GM23338 (cell line): ENCODE results near the gene RASGRP3. TPM values are rescaled to one million over a fixed set of nuclear protein-coding genes. Genes with fewer than 3 reads are reported as not detected.

ENCODE experiments used
- ATAC-seq: fragments of 200-7000 bp; cut with Tn5 transposase; 3 replicates; pipeline ENCODE4 v1.9.1; 2020
- DNase-seq: peaks from one replicate; pipeline ENCODE4 v3.0.0-alpha.2; 2015; ENCODE audit warnings: low spot score
- H2AFZ ChIP-seq: fragments of 200-600 bp; sonication (generic); 2 replicates; pipeline ENCODE4 v1.8.0; 2016; ENCODE audit warnings: antibody characterized with exemption, mild to moderate bottlenecking, moderate library complexity
- H3F3A ChIP-seq: fragments of 200-600 bp; sonication (generic); replicated peaks from 2 replicates; pipeline ENCODE4 v1.8.0; 2017; ENCODE audit warnings: antibody characterized with exemption, mixed run types, low read depth
- H3K27ac ChIP-seq: fragments of 200-600 bp; sonication (generic); 2 replicates; pipeline ENCODE4 v1.6.1; 2016; ENCODE audit warnings: low read depth
- H3K27me3 ChIP-seq: fragments of 200-600 bp; sonication (generic); 2 replicates; pipeline ENCODE4 v1.8.0; 2016; ENCODE audit warnings: mild to moderate bottlenecking, mixed run types, moderate library complexity; ENCODE audit not compliant: insufficient read depth
- H3K36me3 ChIP-seq: fragments of 200-600 bp; sonication (generic); 2 replicates; pipeline ENCODE4 v1.8.0; 2016; ENCODE audit warnings: mild to moderate bottlenecking; ENCODE audit not compliant: insufficient read depth
- H3K4me1 ChIP-seq: fragments of 200-600 bp; sonication (generic); 2 replicates; pipeline ENCODE4 v1.8.0; 2016; ENCODE audit warnings: mild to moderate bottlenecking, moderate library complexity; ENCODE audit not compliant: insufficient read depth
- H3K4me2 ChIP-seq: fragments of 200-600 bp; sonication (generic); 2 replicates; pipeline ENCODE4 v1.7.1; 2017; ENCODE audit warnings: mixed run types
- H3K4me3 ChIP-seq: fragments of 200-600 bp; sonication (generic); 2 replicates; pipeline ENCODE4 v1.6.1; 2016; ENCODE audit warnings: mixed run types
- H3K79me2 ChIP-seq: fragments of 200-600 bp; sonication (generic); replicated peaks from 2 replicates; pipeline ENCODE4 v1.8.0; 2017; ENCODE audit warnings: mild to moderate bottlenecking; ENCODE audit not compliant: insufficient read depth
- H3K9me2 ChIP-seq: fragments of 200-600 bp; sonication (generic); 2 replicates; pipeline ENCODE4 v1.8.0; 2017; ENCODE audit not compliant: insufficient read depth
- H4K20me1 ChIP-seq: fragments of 200-600 bp; sonication (generic); replicated peaks from 2 replicates; pipeline ENCODE4 v1.8.0; 2017; ENCODE audit warnings: mild to moderate bottlenecking; ENCODE audit not compliant: insufficient read depth
- H3K27ac Mint-ChIP-seq: 2 replicates; pipeline ENCODE4 v1.8.0; 2020; ENCODE audit warnings: inconsistent platforms, mild to moderate bottlenecking, moderate library complexity, mixed read lengths
- H3K27me3 Mint-ChIP-seq: 3 replicates; pipeline ENCODE4 v1.8.0; 2022; ENCODE audit warnings: low read depth, mild to moderate bottlenecking, moderate library complexity, mixed read lengths, inconsistent platforms; ENCODE audit not compliant: insufficient read depth, poor library complexity
- H3K36me3 Mint-ChIP-seq: 3 replicates; pipeline ENCODE4 v1.8.0; 2021; ENCODE audit warnings: low read depth, mild to moderate bottlenecking, inconsistent platforms, moderate library complexity, mixed read lengths
- H3K4me1 Mint-ChIP-seq: 3 replicates; pipeline ENCODE4 v1.8.0; 2020; ENCODE audit warnings: mild to moderate bottlenecking, inconsistent platforms, mixed read lengths
- H3K4me3 Mint-ChIP-seq: 3 replicates; pipeline ENCODE4 v1.8.0; 2021; ENCODE audit warnings: moderate library complexity, mild to moderate bottlenecking, inconsistent platforms, mixed read lengths
- H3K9me3 Mint-ChIP-seq: 3 replicates; pipeline ENCODE4 v1.8.0; 2020; ENCODE audit warnings: moderate library complexity, mild to moderate bottlenecking, inconsistent platforms, mixed read lengths
- CREB1 ChIP-seq: fragments of 250-450 bp; sonication (Bioruptor Pico); IDR thresholded peaks from 2 replicates; pipeline ENCODE4 v1.5.0; 2020; ENCODE audit warnings: low read depth, mild to moderate bottlenecking, moderate library complexity
- CTCF ChIP-seq, 2 experiments: fragments of 200-600 bp in 1 of 2; sonication (generic) in 1 of 2; conservative IDR thresholded peaks; 2 replicates each; pipeline versions ENCODE4 v1.5.1 to v1.6.1; 2016 to 2017; ENCODE audit warnings: antibody characterized with exemption in 2 of 2, low read depth in 2 of 2, mild to moderate bottlenecking in 2 of 2, moderate library complexity in 1 of 2
- ETS1 ChIP-seq: IDR thresholded peaks from 2 replicates; pipeline ENCODE4 v1.6.1; 2016; ENCODE audit warnings: antibody characterized with exemption
- EZH2 ChIP-seq: fragments of 200-600 bp; sonication (generic); IDR thresholded peaks from one replicate; pipeline ENCODE4 v1.8.0; 2017; ENCODE audit warnings: antibody characterized with exemption, mild to moderate bottlenecking, low read depth; ENCODE audit not compliant: unreplicated experiment
- EZH2phosphoT487 ChIP-seq: fragments of 200-600 bp; sonication (generic); IDR thresholded peaks from one replicate; pipeline ENCODE4 v1.8.1; 2018; ENCODE audit warnings: antibody characterized with exemption; ENCODE audit not compliant: unreplicated experiment
- NANOG ChIP-seq: IDR thresholded peaks from 2 replicates; pipeline ENCODE4 v1.6.1; 2016; ENCODE audit warnings: antibody characterized with exemption, borderline replicate concordance
- POLR2AphosphoS5 ChIP-seq: IDR thresholded peaks from 2 replicates; pipeline ENCODE4 v1.6.1; 2016; ENCODE audit warnings: antibody characterized with exemption, low read depth
- REST ChIP-seq: IDR thresholded peaks from one replicate; pipeline ENCODE4 v1.6.1; 2018; ENCODE audit warnings: antibody characterized with exemption; ENCODE audit not compliant: unreplicated experiment
- ZNF114 ChIP-seq: fragments of 250-450 bp; sonication (Bioruptor Pico); IDR thresholded peaks from 2 replicates; pipeline ENCODE4 v1.5.0; 2020; ENCODE audit warnings: mild to moderate bottlenecking, moderate library complexity
- ZNF331 ChIP-seq: fragments of 250-450 bp; sonication (Bioruptor Pico); IDR thresholded peaks from 2 replicates; pipeline ENCODE4 v1.5.0; 2020; ENCODE audit warnings: low read depth, mild to moderate bottlenecking, moderate library complexity
- polyA plus RNA-seq: library from polyadenylated mRNA; unstranded; fragments of >200 nt; fragmentation: Nextera tagmentation; extraction: Ambion mirVana; gene quantifications from 2 replicates; pipeline ENCODE4 v1.2.1, GENCODE V29; 2016
- total RNA-seq: library from RNA; depleted of rRNA; stranded (reverse); fragments of >200 nt; shearing (Covaris generic); gene quantifications from 2 replicates; pipeline ENCODE4 v1.2.3, GENCODE V29; 2014

RASGRP3 gene
- total and polyA plus RNA-seq, 2 experiments from 2014 or later, result 0.19 to 0.69 TPM

- Mint-ChIP-seq H3K27ac (no peak overlapping the region), H3K27me3 (no peaks in the 10 kb centered on the region)
- no peak for DNase-seq
These were observed 43.6 kb upstream of the RASGRP3 start for GRCh38 chr2:33432871-33433270.

GRCh38 chr2:33433279-33434235 lies 42.9 kb upstream of the RASGRP3 start:
- no peaks in the 10 kb centered on the region for H4K20me1 ChIP-seq
- H3K36me3 Mint-ChIP-seq, result no peaks in the 10 kb centered on the region
- ATAC-seq (no peak), DNase-seq (no peak)
- no peak overlapping the region for H3K4me2 ChIP-seq
- peak overlapping the region; percentile 75; the same call in 1 of the 2 replicates for H2AFZ ChIP-seq
- no peaks in the 10 kb centered on the region for H3K4me1 ChIP-seq
- H3K4me3 ChIP-seq, result no peak overlapping the region
- H3K27ac Mint-ChIP-seq, result no peak overlapping the region
- no peaks in the 10 kb centered on the region for H3K79me2 ChIP-seq
- no peak overlapping the region for H3K4me3 Mint-ChIP-seq
- no peak overlapping the region for H3K27ac ChIP-seq
- H3K4me1 Mint-ChIP-seq, result peaks cover 4% of the 10 kb centered on the region; the same call in 2 of the 3 replicates
- no peaks in the 10 kb centered on the region for H3K36me3 ChIP-seq
- H3K27me3 Mint-ChIP-seq, result no peaks in the 10 kb centered on the region
- no peaks in the 10 kb centered on the region for H3K9me3 Mint-ChIP-seq
- H3K27me3 ChIP-seq, result no peaks in the 10 kb centered on the region
- H3K9me2 ChIP-seq, result 0 out of 2 replicates have a peak, but pooled peaks cover 3% of the 10 kb centered on the region
- no peaks in the 10 kb centered on the region for H3F3A ChIP-seq
- TF ChIP-seq CTCF (conservative IDR thresholded peaks at IDR 0.05; ENCODE audit: low read depth in 2 of 2) (no peak), ZNF114 (CRISPR knock-in tag) (no peak), NANOG (no peak), EZH2phosphoT487 (no peak), ETS1 (no peak), POLR2AphosphoS5 (no peak), CREB1 (CRISPR knock-in tag) (no peak), EZH2 (no peak)

More at GRCh38 chr2:33432871-33433270, 43.6 kb upstream of the RASGRP3 start:
- no peaks in the 10 kb centered on the region for H3K4me1 ChIP-seq
- H3K4me3 ChIP-seq, result no peak overlapping the region
- no peak overlapping the region for H3K27ac ChIP-seq
- H3K4me2 ChIP-seq, result no peak overlapping the region
- no peaks in the 10 kb centered on the region for H3K36me3 Mint-ChIP-seq
- H4K20me1 ChIP-seq, result no peaks in the 10 kb centered on the region
- peaks cover 4% of the 10 kb centered on the region; the same call in 2 of the 3 replicates for H3K4me1 Mint-ChIP-seq
- H3F3A ChIP-seq, result no peaks in the 10 kb centered on the region
- TF ChIP-seq ZNF331 (CRISPR knock-in tag) (no peak), REST (no peak), CREB1 (CRISPR knock-in tag) (no peak), POLR2AphosphoS5 (no peak), EZH2phosphoT487 (no peak)
- ATAC-seq, result no peak
- no peaks in the 10 kb centered on the region for H3K36me3 ChIP-seq
- H3K27me3 ChIP-seq, result no peaks in the 10 kb centered on the region
- no peaks in the 10 kb centered on the region for H3K9me3 Mint-ChIP-seq
- no peak overlapping the region for H3K4me3 Mint-ChIP-seq
- H3K79me2 ChIP-seq, result no peaks in the 10 kb centered on the region
- 0 out of 2 replicates have a peak, but pooled peaks cover 3% of the 10 kb centered on the region for H3K9me2 ChIP-seq
- peak overlapping the region; percentile 38; the same call in 1 of the 2 replicates for H2AFZ ChIP-seq
